Spleen (tissue), 11 donors: Measurements from ENCODE around the gene SLC35B4. TPM values are rescaled to one million over a fixed set of nuclear protein-coding genes. Genes with fewer than 3 reads are reported as not detected.
"Not testable (repeated sequence)": the region's sequence is repeated elsewhere in the genome, so short reads cannot be mapped to it uniquely, and the experiment has no call there.

ENCODE experiments used
- DNase-seq: peaks from one replicate; pipeline ENCODE4 v3.0.0-alpha.2; 2020
- H3K27ac ChIP-seq, 8 donors: fragments of 200-600 bp; sonication (generic) in 7 of 8; 1 replicate in 4 of 8; 2 replicates in 4 of 8; pipeline versions ENCODE4 v1.5.0 to v1.8.0; 2016 to 2021; ENCODE audit warnings: inconsistent platforms in 4 of 8, mild to moderate bottlenecking in 4 of 8, moderate library complexity in 1 of 8
- H3K27me3 ChIP-seq, 7 donors: fragments of 200-600 bp; sonication (generic) in 6 of 7; replicated peaks in 1 of 7; 1 replicate in 4 of 7; 2 replicates in 3 of 7; pipeline versions ENCODE4 v1.5.0 to v1.8.0; 2016 to 2021; ENCODE audit warnings: inconsistent platforms in 3 of 7, mild to moderate bottlenecking in 1 of 7
- H3K36me3 ChIP-seq, 6 donors: fragments of 200-600 bp; sonication (generic) in 5 of 6; 1 replicate in 4 of 6; 2 replicates in 2 of 6; pipeline versions ENCODE4 v1.5.0 to v1.8.0; 2016 to 2021; ENCODE audit warnings: inconsistent platforms in 2 of 6
- H3K4me1 ChIP-seq, 6 donors: fragments of 200-600 bp; sonication (generic) in 5 of 6; 1 replicate in 3 of 6; 2 replicates in 3 of 6; pipeline versions ENCODE4 v1.5.0 to v1.8.0; 2016 to 2021; ENCODE audit warnings: inconsistent platforms in 3 of 6
- H3K4me3 ChIP-seq, 8 donors: fragments of 200-600 bp; sonication (generic) in 7 of 8; 1 replicate in 4 of 8; 2 replicates in 4 of 8; pipeline versions ENCODE4 v1.5.0 to v1.8.0; 2016 to 2021; ENCODE audit warnings: inconsistent platforms in 4 of 8, mild to moderate bottlenecking in 4 of 8, moderate library complexity in 2 of 8
- H3K9me3 ChIP-seq, 8 donors: fragments of 200-600 bp; sonication (generic) in 7 of 8; 1 replicate in 4 of 8; 2 replicates in 4 of 8; pipeline versions ENCODE4 v1.5.0 to v1.8.0; 2016 to 2021; ENCODE audit warnings: inconsistent platforms in 4 of 8
- POLR2A ChIP-seq, 3 donors: fragments of 450-650 bp; IDR thresholded peaks; one replicate each; pipeline ENCODE4 v1.5.1; 2017; ENCODE audit warnings: antibody characterized with exemption in 3 of 3, mild to moderate bottlenecking in 1 of 3
- POLR2AphosphoS5 ChIP-seq, 3 donors: sonication (generic); formaldehyde crosslinking; IDR thresholded peaks; one replicate each; pipeline ENCODE4 v1.5.1; 2017; ENCODE audit warnings: antibody characterized with exemption in 3 of 3
- WGBS, 5 donors: extraction: QIAGEN DNeasy Blood & Tissue Kit in 3 of 5; methylation state at CpG; one replicate each; pipeline versions ENCODE4 v1.1.5 to v1.1.7; 2013 to 2018; 5-methylcytosine and 5-hydroxymethylcytosine counted together
- intact Hi-C: fragments of 100-400 bp; cut with DNase I; formaldehyde crosslinking; loops from one replicate; pipeline ENCODE4 v1.15.0; 2023; ENCODE audit warnings: low total_unique reads
- polyA plus RNA-seq, 3 donors: library from polyadenylated mRNA; stranded (reverse); fragments of 200-250 nt; gene quantifications; one replicate each; pipeline ENCODE4 v1.2.1, GENCODE V29; 2013
- total RNA-seq, 7 donors: library from RNA; depleted of rRNA in 3 of 7; stranded (reverse); fragments of >200 nt in 3 of 7; fragmentation: NEBNext Ultra II Directional in 4 of 7; extraction: Animal tissue kit (Norgen Biotek cat#: 25700) in 4 of 7; gene quantifications; one replicate each; pipeline versions ENCODE4 v1.1.0 to v1.2.1, GENCODE V29; 2016 to 2021
- TF ChIP-seq, protein P1 (sequence below), 11 experiments: fragments of 200-600 bp in 7 of 11; fragments of 450-650 bp in 4 of 11; sonication (generic) in 4 of 11; IDR thresholded peaks in 8 of 11; conservative IDR thresholded peaks in 3 of 11; 1 replicate in 7 of 11; 2 replicates in 4 of 11; pipeline versions ENCODE4 v1.4.0 to v1.8.0; 2016 to 2021; ENCODE audit warnings: antibody characterized with exemption in 11 of 11, inconsistent platforms in 4 of 11, mild to moderate bottlenecking in 1 of 11
- donor health status: healthy with polysubstance abuse.
- donor health status: DM: no; HTN: no; CAD: no; lungs with moderate emphysema.
- donor health status: DM: no; HTN: no; CAD: no.
- donor health status: Bipolar disorder and iron deficiency.
- donor health status: healthy.
- donor health status: DM: no; HTN: no; CAD: no.
- donor health status: DM: yes; HTN: yes; CAD: no.

SLC35B4 gene
- total and polyA plus RNA-seq, 10 donors, result 3.4 to 19.0 (median 11.9) TPM

DNA sequence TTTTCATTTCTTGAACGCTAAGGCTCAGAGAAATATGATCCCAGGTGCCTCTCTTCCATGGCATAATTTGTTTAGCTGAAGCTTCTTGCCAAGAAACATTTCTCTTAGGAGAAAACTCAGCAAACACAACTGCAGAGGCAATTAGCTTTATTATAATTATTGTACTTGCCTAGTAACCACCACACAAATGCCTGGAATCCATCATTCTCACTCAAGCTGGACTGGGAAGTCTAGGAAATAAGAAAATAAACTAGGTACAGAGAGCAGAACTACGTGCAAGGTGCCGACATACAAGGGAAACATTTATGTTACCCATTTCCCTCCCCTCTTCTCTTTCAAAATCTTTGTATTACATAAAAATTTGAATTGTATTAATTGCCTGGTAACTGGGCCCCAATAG, 15.1 kb downstream of the SLC35B4 start:
- H3K27ac ChIP-seq, result no peak overlapping the region
- no peak for TF ChIP-seq POLR2A (IDR thresholded peaks at IDR 0.05)
- TF ChIP-seq, protein P1, sequence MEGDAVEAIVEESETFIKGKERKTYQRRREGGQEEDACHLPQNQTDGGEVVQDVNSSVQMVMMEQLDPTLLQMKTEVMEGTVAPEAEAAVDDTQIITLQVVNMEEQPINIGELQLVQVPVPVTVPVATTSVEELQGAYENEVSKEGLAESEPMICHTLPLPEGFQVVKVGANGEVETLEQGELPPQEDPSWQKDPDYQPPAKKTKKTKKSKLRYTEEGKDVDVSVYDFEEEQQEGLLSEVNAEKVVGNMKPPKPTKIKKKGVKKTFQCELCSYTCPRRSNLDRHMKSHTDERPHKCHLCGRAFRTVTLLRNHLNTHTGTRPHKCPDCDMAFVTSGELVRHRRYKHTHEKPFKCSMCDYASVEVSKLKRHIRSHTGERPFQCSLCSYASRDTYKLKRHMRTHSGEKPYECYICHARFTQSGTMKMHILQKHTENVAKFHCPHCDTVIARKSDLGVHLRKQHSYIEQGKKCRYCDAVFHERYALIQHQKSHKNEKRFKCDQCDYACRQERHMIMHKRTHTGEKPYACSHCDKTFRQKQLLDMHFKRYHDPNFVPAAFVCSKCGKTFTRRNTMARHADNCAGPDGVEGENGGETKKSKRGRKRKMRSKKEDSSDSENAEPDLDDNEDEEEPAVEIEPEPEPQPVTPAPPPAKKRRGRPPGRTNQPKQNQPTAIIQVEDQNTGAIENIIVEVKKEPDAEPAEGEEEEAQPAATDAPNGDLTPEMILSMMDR (IDR thresholded peaks at IDR 0.05 in 8 of 11, conservative IDR thresholded peaks at IDR 0.05 in 3 of 11), result no peak
- no peak for TF ChIP-seq POLR2AphosphoS5 (IDR thresholded peaks at IDR 0.05)
- intact Hi-C loops, result no loop called here
- no peak for DNase-seq
- H3K9me3 ChIP-seq, result no peaks in the 10 kb centered on the region
- H3K4me3 ChIP-seq, result no peak overlapping the region
- 80 to 97% (median 88%) methylated on average over 3 of the region's 3 CpGs for WGBS, 5 donors
- no peaks in the 10 kb centered on the region for H3K4me1 ChIP-seq
- peaks cover 4 to 100% (median 47%) of the 10 kb centered on the region in 6 donors for H3K36me3 ChIP-seq
- no peaks in the 10 kb centered on the region for H3K27me3 ChIP-seq

DNA sequence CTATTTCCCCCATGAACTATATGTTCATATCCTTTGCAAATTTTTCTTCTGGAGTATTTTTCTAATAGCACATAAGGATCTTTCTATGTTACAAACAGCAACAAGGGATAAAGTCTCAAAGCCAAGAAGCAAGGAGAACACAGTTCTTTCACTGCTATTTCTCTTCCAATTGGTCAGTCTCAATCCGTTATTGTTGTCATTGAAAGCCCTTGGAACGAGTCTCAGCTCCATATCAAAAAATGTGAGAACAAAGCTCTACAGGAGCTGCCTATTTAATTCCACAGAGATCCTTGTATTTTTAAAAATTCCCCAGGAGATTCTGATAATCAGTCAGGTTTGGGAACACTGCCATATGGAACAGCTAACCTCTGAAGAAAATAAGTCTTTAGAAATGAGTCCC, 15.7 kb downstream of the SLC35B4 start:
- TF ChIP-seq POLR2A (IDR thresholded peaks at IDR 0.05) (no peak), POLR2AphosphoS5 (IDR thresholded peaks at IDR 0.05) (no peak)
- TF ChIP-seq, protein P1 (IDR thresholded peaks at IDR 0.05 in 8 of 11, conservative IDR thresholded peaks at IDR 0.05 in 3 of 11), result no peak

DNA sequence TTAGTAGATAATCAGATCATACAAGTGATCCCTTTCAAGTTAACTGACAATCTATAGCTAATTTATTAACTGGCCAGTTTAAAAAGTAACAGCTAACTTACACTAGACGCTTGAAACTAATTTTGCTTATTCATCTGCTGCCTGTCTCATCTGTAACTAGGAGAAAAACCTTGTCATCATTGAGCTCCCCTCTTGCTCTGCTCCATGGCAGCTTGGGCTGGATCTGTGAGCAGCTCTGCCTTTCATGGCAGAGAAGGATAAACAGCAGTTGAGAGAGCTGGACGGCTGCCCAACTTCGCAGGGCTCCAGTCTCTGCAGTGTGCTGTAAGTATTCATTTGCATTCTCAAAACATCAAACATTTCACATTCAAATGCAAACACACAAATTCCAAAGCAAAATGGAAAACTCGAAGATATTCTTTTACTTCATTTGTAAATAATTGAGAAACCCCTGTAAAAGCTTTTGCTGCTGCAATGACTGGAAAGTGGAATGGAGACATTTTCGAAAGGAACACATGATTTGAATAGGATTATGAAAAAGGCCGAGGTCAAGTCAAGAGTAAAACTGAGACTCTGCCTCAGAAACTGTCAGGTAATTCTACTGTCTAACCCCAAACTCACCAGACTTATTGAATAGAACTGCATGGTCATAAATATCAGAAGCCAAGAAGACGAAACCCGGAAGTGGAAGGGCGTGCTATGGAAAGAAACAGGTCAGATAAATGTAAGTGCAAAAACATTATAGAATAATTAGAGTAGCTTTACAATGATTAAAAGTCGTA, 17.6 kb downstream of the SLC35B4 start:
- no peak overlapping the region for H3K4me3 ChIP-seq
- no peak for TF ChIP-seq POLR2AphosphoS5 (IDR thresholded peaks at IDR 0.05)
- TF ChIP-seq, protein P1 (IDR thresholded peaks at IDR 0.05 in 8 of 11, conservative IDR thresholded peaks at IDR 0.05 in 3 of 11), result no peak
- no peak for TF ChIP-seq POLR2A (IDR thresholded peaks at IDR 0.05)
- no peaks in the 10 kb centered on the region for H3K4me1 ChIP-seq
- WGBS, 5 donors, result 77 to 87% (median 82%) methylated on average over 10 of the region's 10 CpGs
- no peak for DNase-seq
- H3K36me3 ChIP-seq, result peaks cover 7 to 100% (median 61%) of the 10 kb centered on the region in 6 donors
- no peaks in the 10 kb centered on the region for H3K9me3 ChIP-seq
- intact Hi-C loops, result no loop called here
- H3K27me3 ChIP-seq, result no peaks in the 10 kb centered on the region
- no peak overlapping the region for H3K27ac ChIP-seq

More for the DNA sequence above, 15.7 kb downstream of the SLC35B4 start:
- Histone ChIP-seq H3K9me3 (no peaks in the 10 kb centered on the region), H3K27me3 (no peaks in the 10 kb centered on the region), H3K4me1 (no peaks in the 10 kb centered on the region), H3K4me3 (no peak overlapping the region), H3K36me3 (peaks cover 4 to 100% (median 50%) of the 10 kb centered on the region in 6 donors), H3K27ac (no peak overlapping the region)
- intact Hi-C loops, result no loop called here
- WGBS, 5 donors, result 90 to 96% (median 95%) methylated on average over 2 of the region's 2 CpGs
- DNase-seq, result no peak

DNA sequence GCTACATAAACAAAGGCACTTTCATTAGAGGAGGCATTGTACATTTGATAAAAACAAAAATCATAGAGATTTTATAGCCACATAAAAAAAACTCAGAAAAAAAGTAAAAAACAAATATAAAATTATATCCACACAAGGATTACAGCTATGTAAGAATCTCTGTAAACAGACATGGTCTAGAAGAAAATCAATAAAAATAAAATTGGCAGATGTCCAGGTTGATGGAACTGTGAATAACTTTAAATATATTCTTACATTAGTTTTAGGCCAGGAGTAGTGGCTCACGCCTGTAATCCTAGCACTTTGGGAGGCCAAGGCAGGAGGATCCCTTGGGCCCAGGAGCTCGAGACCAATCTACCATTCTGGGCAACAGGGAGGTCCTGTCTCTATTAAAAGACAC, 19.2 kb downstream of the SLC35B4 start:
- intact Hi-C loops, result no loop called here
- TF ChIP-seq POLR2A (IDR thresholded peaks at IDR 0.05) (no peak), POLR2AphosphoS5 (IDR thresholded peaks at IDR 0.05) (no peak)
- TF ChIP-seq, protein P1 (IDR thresholded peaks at IDR 0.05 in 8 of 11, conservative IDR thresholded peaks at IDR 0.05 in 3 of 11), result no peak
- no peak overlapping the region for H3K4me3 ChIP-seq
- peaks cover 0 to 11% (median 4%) of the 10 kb centered on the region in 6 donors for H3K4me1 ChIP-seq
- no peaks in the 10 kb centered on the region for H3K9me3 ChIP-seq
- DNase-seq, result no peak
- no peaks in the 10 kb centered on the region for H3K27me3 ChIP-seq
- WGBS, 5 donors, result 90 to 99% (median 92%) methylated on average over 2 of the region's 2 CpGs
- H3K27ac ChIP-seq, result no peak overlapping the region
- H3K36me3 ChIP-seq, result peaks cover 7 to 94% (median 66%) of the 10 kb centered on the region in 6 donors

DNA sequence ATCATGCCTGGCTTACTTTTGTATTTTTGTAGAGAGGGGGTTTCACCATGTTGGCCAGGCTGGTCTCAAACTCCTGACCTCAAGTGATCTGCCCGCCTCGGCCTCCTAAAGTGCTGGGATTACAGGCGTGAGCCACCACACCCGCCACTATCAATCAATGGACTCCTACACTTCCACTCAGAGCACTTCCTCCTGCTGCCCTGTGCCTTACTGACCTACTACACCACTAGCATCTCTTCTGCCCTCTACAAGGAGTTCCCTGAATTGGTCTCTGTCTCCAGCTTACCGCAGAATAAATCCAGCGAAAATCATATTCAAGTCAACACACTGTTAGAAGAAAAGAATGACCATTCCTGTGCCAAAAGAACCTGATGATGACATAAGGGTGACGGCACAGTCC, 20.7 kb downstream of the SLC35B4 start:
- intact Hi-C loops, H3K9me3 ChIP-seq, H3K27me3 ChIP-seq, H3K4me3 ChIP-seq, H3K27ac ChIP-seq, DNase-seq: not testable (repeated sequence)
- Histone ChIP-seq H3K4me1 (peaks cover 0 to 13% (median 5%) of the 10 kb centered on the region in 6 donors), H3K36me3 (peaks cover 7 to 83% (median 54%) of the 10 kb centered on the region in 6 donors)
- 82 to 91% (median 85%) methylated on average over 7 of the region's 7 CpGs for WGBS, 5 donors
